GM18508 (cell line): ENCODE results near the gene STXBP5.

ENCODE experiments used
- ATAC-seq: cut with Tn5 transposase; IDR thresholded peaks from one replicate; pipeline ENCODE4 v1.9.1; 2021; ENCODE audit warnings: moderate number of reproducible peaks; ENCODE audit not compliant: insufficient read depth, unreplicated experiment

Gene STXBP5

GRCh38 chr6:147407571-147407970 lies 203.4 kb downstream of the STXBP5 start:
- no peak for ATAC-seq

DNA sequence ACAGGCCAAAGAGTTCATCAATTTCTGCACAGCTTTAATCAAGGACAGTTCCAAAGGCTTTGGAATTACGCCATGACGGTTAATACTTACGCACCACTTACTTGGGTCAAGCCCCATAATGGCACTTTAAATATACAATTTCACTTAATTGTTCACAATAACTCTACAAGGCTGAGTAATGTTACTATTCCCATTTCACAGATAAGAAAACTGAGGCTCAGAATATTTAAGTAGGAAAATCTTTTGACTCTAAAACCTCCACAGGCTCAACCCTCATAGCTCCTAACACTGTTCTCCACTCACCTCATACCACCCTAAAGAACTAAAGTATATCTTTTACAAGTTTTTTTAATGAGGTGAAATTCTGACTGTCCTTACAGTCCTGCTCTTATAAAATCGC lies 212.4 kb downstream of the STXBP5 start:
- no peak for ATAC-seq

GRCh38 chr6:147417954-147418353 lies 213.7 kb downstream of the STXBP5 start:
- no peak for ATAC-seq

DNA sequence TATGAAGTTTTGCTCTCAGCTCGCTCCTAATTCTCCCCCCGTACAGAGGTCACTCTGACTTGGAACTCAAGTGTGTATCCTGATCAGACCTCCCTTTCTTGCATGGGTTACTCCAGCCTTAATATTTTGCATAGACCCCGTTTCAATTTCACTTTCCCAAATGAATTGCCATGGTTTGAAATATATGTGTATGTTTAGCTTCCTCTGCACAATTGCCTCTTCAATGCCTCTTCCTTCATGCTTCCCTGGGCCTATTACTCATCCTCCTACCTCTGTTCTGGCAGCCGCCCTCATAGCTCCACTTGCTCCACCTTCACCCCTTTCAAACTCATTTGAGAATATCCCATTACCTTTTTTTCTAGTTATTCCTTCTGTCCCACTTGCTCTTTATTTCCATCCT lies 214.3 kb downstream of the STXBP5 start:
- no peak for ATAC-seq

- ATAC-seq: no peak
Measured at GRCh38 chr6:147421903-147422302, 217.7 kb downstream of the STXBP5 start.

DNA sequence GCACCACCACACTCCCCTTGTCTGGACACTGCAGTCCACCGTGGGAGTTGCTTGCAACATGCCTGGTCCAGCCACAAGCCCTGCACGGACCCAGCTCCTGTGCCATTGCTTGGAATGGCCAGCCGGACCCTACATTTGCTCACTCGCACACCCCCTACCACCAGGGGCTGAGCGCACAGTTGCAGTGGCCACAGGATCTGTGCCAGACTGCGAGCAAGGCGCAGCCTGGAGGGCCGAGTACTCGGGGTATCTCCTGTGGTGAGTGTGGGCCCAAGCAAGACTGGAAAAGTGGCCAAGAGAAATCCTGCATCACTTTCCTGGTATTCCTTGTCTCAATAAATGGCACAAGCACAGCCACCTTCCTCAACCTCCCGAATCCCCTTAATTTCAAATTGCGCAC lies 218.9 kb downstream of the STXBP5 start:
- ATAC-seq: no peak

GRCh38 chr6:147429794-147430193 lies 225.6 kb downstream of the STXBP5 start:
- ATAC-seq: no peak

GRCh38 chr6:147430811-147431210 lies 226.6 kb downstream of the STXBP5 start:
- no peak for ATAC-seq

GRCh38 chr6:147434076-147434475 lies 229.9 kb downstream of the STXBP5 start:
- ATAC-seq: no peak

GRCh38 chr6:147434516-147434915 lies 230.3 kb downstream of the STXBP5 start:
- no peak for ATAC-seq

- ATAC-seq: no peak
Measured at GRCh38 chr6:147437615-147438014, 233.4 kb downstream of the STXBP5 start.

GRCh38 chr6:147438758-147439528 lies 234.7 kb downstream of the STXBP5 start:
- ATAC-seq: no peak
